Liver (tissue), 10 donors: ENCODE data around the gene ATOX1. TPM values are rescaled to one million over a fixed set of nuclear protein-coding genes. Genes with fewer than 3 reads are reported as not detected.

ENCODE experiments used
- DNase-seq: peaks from one replicate; pipeline ENCODE4 v3.0.0-alpha.2; 2017; ENCODE audit warnings: low spot score
- H3K27ac ChIP-seq, 2 donors: one replicate each; pipeline ENCODE4 v1.7.0; 2013; ENCODE audit warnings: inconsistent platforms in 2 of 2, low read length in 2 of 2, control low read depth in 1 of 2, low read depth in 1 of 2, mild to moderate bottlenecking in 1 of 2
- H3K27me3 ChIP-seq, 4 donors: one replicate each; pipeline versions ENCODE4 v1.6.1 to v1.7.0; 2013; ENCODE audit warnings: low read length in 3 of 4, inconsistent platforms in 1 of 4, mild to moderate bottlenecking in 1 of 4, moderate library complexity in 1 of 4; ENCODE audit not compliant: control insufficient read depth in 4 of 4, insufficient read depth in 4 of 4
- H3K36me3 ChIP-seq, 4 donors: one replicate each; pipeline versions ENCODE4 v1.6.1 to v1.7.0; 2013; ENCODE audit warnings: low read length in 3 of 4, mild to moderate bottlenecking in 3 of 4, low read depth in 1 of 4, moderate library complexity in 1 of 4; ENCODE audit not compliant: control insufficient read depth in 4 of 4, insufficient read depth in 3 of 4
- H3K4me1 ChIP-seq, 4 donors: one replicate each; pipeline versions ENCODE4 v1.6.1 to v1.7.0; 2013; ENCODE audit warnings: low read length in 3 of 4, mild to moderate bottlenecking in 3 of 4, moderate library complexity in 1 of 4; ENCODE audit not compliant: control insufficient read depth in 4 of 4, insufficient read depth in 4 of 4
- H3K4me3 ChIP-seq, 3 donors: one replicate each; pipeline versions ENCODE4 v1.6.1 to v1.7.0; 2013; ENCODE audit warnings: low read length in 3 of 3, control low read depth in 1 of 3, low read depth in 1 of 3, mild to moderate bottlenecking in 1 of 3
- H3K9ac ChIP-seq, 2 donors: one replicate each; pipeline ENCODE4 v1.7.0; 2013; ENCODE audit warnings: low read length in 2 of 2, mild to moderate bottlenecking in 2 of 2, moderate library complexity in 2 of 2, control low read depth in 1 of 2, low read depth in 1 of 2
- H3K9me3 ChIP-seq, 4 donors: one replicate each; pipeline versions ENCODE4 v1.6.1 to v1.7.0; 2013; ENCODE audit warnings: low read length in 3 of 4; ENCODE audit not compliant: control insufficient read depth in 4 of 4
- ATF3 ChIP-seq: IDR thresholded peaks from 2 replicates; pipeline ENCODE4 v1.6.1; 2016; ENCODE audit warnings: antibody characterized with exemption
- CTCF ChIP-seq: fragments of 150-350 bp; IDR thresholded peaks from 2 replicates; pipeline ENCODE4 v1.5.1; 2017; ENCODE audit warnings: improper control_type of control experiment, low read depth, low read length; ENCODE audit not compliant: missing input control
- EGR1 ChIP-seq, 2 donors: IDR thresholded peaks; 2 replicates each; pipeline ENCODE4 v1.6.1; 2016 to 2018; ENCODE audit warnings: antibody characterized with exemption in 2 of 2, low read depth in 2 of 2
- FOXA1 ChIP-seq: IDR thresholded peaks from 2 replicates; pipeline ENCODE4 v1.6.1; 2016; ENCODE audit warnings: antibody characterized with exemption
- FOXA2 ChIP-seq: IDR thresholded peaks from 2 replicates; pipeline ENCODE4 v1.6.1; 2016; ENCODE audit warnings: antibody characterized with exemption
- GABPA ChIP-seq, 2 donors: IDR thresholded peaks in 1 of 2; conservative IDR thresholded peaks in 1 of 2; 2 replicates each; pipeline ENCODE4 v1.6.1; 2016; ENCODE audit warnings: antibody characterized with exemption in 2 of 2, mild to moderate bottlenecking in 1 of 2, moderate library complexity in 1 of 2
- HNF4A ChIP-seq, 2 donors: conservative IDR thresholded peaks; 2 replicates each; pipeline ENCODE4 v1.6.1; 2016; ENCODE audit warnings: antibody characterized with exemption in 2 of 2, mild to moderate bottlenecking in 2 of 2
- HNF4G ChIP-seq: IDR thresholded peaks from 2 replicates; pipeline ENCODE4 v1.6.1; 2016; ENCODE audit warnings: antibody characterized with exemption
- JUND ChIP-seq, 2 donors: IDR thresholded peaks; 2 replicates each; pipeline ENCODE4 v1.6.1; 2016; ENCODE audit warnings: antibody characterized with exemption in 2 of 2
- MAX ChIP-seq: IDR thresholded peaks from 2 replicates; pipeline ENCODE4 v1.6.1; 2016; ENCODE audit warnings: antibody characterized with exemption
- NR2F2 ChIP-seq: IDR thresholded peaks from 2 replicates; pipeline ENCODE4 v1.6.1; 2016; ENCODE audit warnings: antibody characterized with exemption
- RAD21 ChIP-seq, 2 donors: IDR thresholded peaks; 2 replicates each; pipeline ENCODE4 v1.6.1; 2016; ENCODE audit warnings: antibody characterized with exemption in 2 of 2, mild to moderate bottlenecking in 2 of 2
- REST ChIP-seq: IDR thresholded peaks from 2 replicates; pipeline ENCODE4 v1.6.1; 2016; ENCODE audit warnings: antibody characterized with exemption, mild to moderate bottlenecking
- RXRA ChIP-seq, 2 donors: IDR thresholded peaks; 2 replicates each; pipeline ENCODE4 v1.6.1; 2017 to 2018; ENCODE audit warnings: antibody characterized with exemption in 2 of 2, mild to moderate bottlenecking in 1 of 2
- SP1 ChIP-seq: IDR thresholded peaks from 2 replicates; pipeline ENCODE4 v1.6.1; 2018; ENCODE audit warnings: antibody characterized with exemption, mild to moderate bottlenecking
- TAF1 ChIP-seq: conservative IDR thresholded peaks from 2 replicates; pipeline ENCODE4 v1.6.1; 2016; ENCODE audit warnings: antibody characterized with exemption, mild to moderate bottlenecking
- YY1 ChIP-seq: IDR thresholded peaks from 2 replicates; pipeline ENCODE4 v1.6.1; 2016; ENCODE audit warnings: antibody characterized with exemption, mild to moderate bottlenecking
- ZBTB33 ChIP-seq: IDR thresholded peaks from 2 replicates; pipeline ENCODE4 v1.6.1; 2016; ENCODE audit warnings: antibody characterized with exemption
- WGBS: extraction: QIAGEN DNeasy Blood & Tissue Kit; methylation state at CpG from one replicate; pipeline ENCODE4 v1.1.7; 2013; 5-methylcytosine and 5-hydroxymethylcytosine counted together
- polyA plus RNA-seq, 2 donors: library from polyadenylated mRNA; stranded (reverse) in 1 of 2; unstranded in 1 of 2; fragments of 200-250 nt in 1 of 2; fragments of >200 nt in 1 of 2; fragmentation: Nextera tagmentation in 1 of 2; extraction: Ambion mirVana in 1 of 2; gene quantifications; one replicate each; pipeline versions ENCODE4 v1.2.1 to v1.2.3, GENCODE V29; 2013 to 2015
- small RNA-seq: library from RNA; depleted of rRNA; stranded (forward); fragments of <200 nt; gene quantifications from one replicate; pipeline ENCODE3, GENCODE V24; 2014
- total RNA-seq, 2 donors: library from RNA; depleted of rRNA; stranded (reverse); fragments of >200 nt; gene quantifications; one replicate each; pipeline ENCODE4 v1.2.3, GENCODE V29; 2014
- donor health status: healthy.
- donor health status: healthy.
- donor health status: healthy.
- donor health status: healthy.
- donor health status: healthy.

The ATOX1 gene
- total and polyA plus RNA-seq, 4 donors, result 25.9 to 307 (median 95.6) TPM

GRCh38 chr5:151694035-151694485 is 64.4 kb downstream of the ATOX1 start:
- WGBS, result 87% methylated on average over 3 of the region's 3 CpGs
- H3K4me3 ChIP-seq, result no peak overlapping the region
- H3K9me3 ChIP-seq, result no peaks in the 10 kb centered on the region
- H3K4me1 ChIP-seq, result no peaks in the 10 kb centered on the region
- no peak for TF ChIP-seq HNF4A (conservative IDR thresholded peaks at IDR 0.05)
- TF ChIP-seq RAD21 (IDR thresholded peaks at IDR 0.05), result no peak
- TF ChIP-seq ATF3, result no peak
- no peak for TF ChIP-seq CTCF
- no peak for TF ChIP-seq JUND (IDR thresholded peaks at IDR 0.05)
- TF ChIP-seq FOXA2, result no peak
- TF ChIP-seq YY1, result no peak
- TF ChIP-seq MAX, result no peak
- TF ChIP-seq RXRA (IDR thresholded peaks at IDR 0.05), result no peak
- TF ChIP-seq GABPA (IDR thresholded peaks at IDR 0.05 in 1 of 2, conservative IDR thresholded peaks at IDR 0.05 in 1 of 2), result no peak
- TF ChIP-seq SP1, result no peak
- no peak for TF ChIP-seq EGR1 (IDR thresholded peaks at IDR 0.05; ENCODE audit: low read depth in 2 of 2)
- no peak for TF ChIP-seq REST
- no peak for TF ChIP-seq HNF4G
- no peak for TF ChIP-seq FOXA1
- no peak for TF ChIP-seq NR2F2
- TF ChIP-seq ZBTB33, result no peak
- TF ChIP-seq TAF1, result no peak
- no peak for DNase-seq
- H3K27ac ChIP-seq, result no peak overlapping the region
- H3K27me3 ChIP-seq, result peaks cover 0 to 3% (median 0%) of the 10 kb centered on the region in 4 donors
- no peak overlapping the region for H3K9ac ChIP-seq
- H3K36me3 ChIP-seq, result no peaks in the 10 kb centered on the region

Small RNA genes lying within 50 kb of the gene (small RNA-seq; reads per million reads assigned to genes)
- not detected for gene RN7SKP232

Other genes starting within 250 kb of the ATOX1 start
- under 1 TPM in 1 of 2 donors, not detected in 1; under 0.01 TPM for gene FAT2, start 167.3 kb downstream of the ATOX1 start, total RNA-seq
- gene FAT2, start 167.3 kb downstream of the ATOX1 start, polyA plus RNA-seq, result under 1 TPM in 1 of 2 donors, not detected in 1; 0.07 TPM
- 100 to 1,000 TPM in 1 of 2 donors, 10 to 100 TPM in 1; 96.6 to 116 TPM for gene SPARC, start 71.7 kb downstream of the ATOX1 start, total RNA-seq
- gene SPARC, start 71.7 kb downstream of the ATOX1 start, polyA plus RNA-seq, result 100 to 1,000 TPM; 104 to 269 TPM
- 100 to 1,000 TPM in 1 of 2 donors, 10 to 100 TPM in 1; 71.9 to 144 TPM for gene G3BP1, start 13.3 kb upstream of the ATOX1 start, total RNA-seq
- 10 to 100 TPM; 26.9 to 53.5 TPM for gene G3BP1, start 13.3 kb upstream of the ATOX1 start, polyA plus RNA-seq
- gene GLRA1, start 166.2 kb upstream of the ATOX1 start, total RNA-seq, result not detected
- gene GLRA1, start 166.2 kb upstream of the ATOX1 start, polyA plus RNA-seq, result not detected